ENCODE measurements around the gene KLRB1. TPM values are rescaled to one million over a fixed set of nuclear protein-coding genes. Genes with fewer than 3 reads are reported as not detected.
"Not testable (repeated sequence)": the region's sequence is repeated elsewhere in the genome, so short reads cannot be mapped to it uniquely, and the experiment has no call there.

The KLRB1 gene
- total RNA-seq, 2 experiments from 2014 or later = 13.0 to 30.2 TPM

DNA sequence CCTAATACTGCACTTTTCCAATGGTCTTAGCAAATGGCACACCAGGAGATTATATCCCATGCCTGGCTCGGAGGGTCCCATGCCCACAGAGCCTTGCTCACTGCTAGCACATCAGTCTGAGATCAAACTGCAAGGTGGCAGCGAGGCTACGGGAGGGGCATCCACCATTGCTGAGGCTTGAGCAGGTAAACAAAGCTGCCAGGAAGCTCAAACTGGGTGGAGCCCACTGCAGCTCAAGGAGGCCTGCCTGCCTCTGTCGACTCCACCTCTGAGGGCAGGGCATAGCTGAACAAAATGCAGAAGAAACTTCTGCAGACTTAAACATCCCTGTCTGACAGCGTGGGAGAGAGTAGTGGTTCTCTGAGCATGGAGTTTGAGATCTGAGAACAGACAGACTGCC lies 2.9 kb upstream of the KLRB1 start:
- H3K9me3 Mint-ChIP-seq (ENCODE audit: low read depth); H3K27me3 Mint-ChIP-seq; CTCF ChIA-PET; ATAC-seq; DNase-seq; H3K4me3 Mint-ChIP-seq; H3K27ac Mint-ChIP-seq: not testable (repeated sequence)
- H3K4me1 Mint-ChIP-seq = peaks cover 43% of the 10 kb centered on the region
- peaks cover 46% of the 10 kb centered on the region for H3K36me3 Mint-ChIP-seq

DNA sequence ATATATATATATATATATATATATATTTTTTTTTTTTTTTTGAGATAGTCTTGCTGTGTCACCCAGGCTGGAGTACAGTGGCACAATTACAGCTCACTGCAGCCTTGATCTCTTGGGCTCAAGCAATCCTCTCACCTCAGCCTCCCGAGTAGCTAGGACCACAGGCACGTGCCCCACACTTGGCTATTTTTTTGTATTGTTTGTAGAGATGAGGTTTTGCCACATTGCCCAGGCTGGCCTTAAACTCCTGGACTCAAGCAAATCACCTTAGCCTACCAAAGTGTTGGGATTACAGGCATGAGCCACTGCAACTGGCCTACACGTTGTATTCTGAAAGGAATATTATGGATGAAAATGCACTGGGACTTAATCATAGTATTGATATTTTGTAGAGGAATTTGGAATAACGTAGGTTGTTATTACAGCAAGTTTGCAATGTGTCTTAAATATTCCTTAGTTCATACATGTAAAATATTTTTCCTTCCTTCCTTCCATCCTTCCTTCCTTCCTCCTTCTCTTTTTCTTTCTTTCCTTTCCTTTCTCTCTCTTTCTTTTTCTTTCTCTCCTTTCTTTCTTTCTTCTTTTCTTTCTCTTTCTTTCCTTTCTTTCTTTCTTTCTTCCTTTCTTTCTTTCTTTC lies 862 bp downstream of the KLRB1 start:
- Mint-ChIP-seq H3K9me3 (ENCODE audit: low read depth) (peaks cover 8% of the 10 kb centered on the region), H3K27ac (peak overlapping the region; percentile 84), H3K4me1 (peaks cover 36% of the 10 kb centered on the region), H3K36me3 (peaks cover 42% of the 10 kb centered on the region), H3K4me3 (peak overlapping the region; percentile 69), H3K27me3 (no peaks in the 10 kb centered on the region)
- DNase-seq (peak; percentile 45), ATAC-seq (no peak)
- CTCF ChIA-PET = no interaction called here

DNA sequence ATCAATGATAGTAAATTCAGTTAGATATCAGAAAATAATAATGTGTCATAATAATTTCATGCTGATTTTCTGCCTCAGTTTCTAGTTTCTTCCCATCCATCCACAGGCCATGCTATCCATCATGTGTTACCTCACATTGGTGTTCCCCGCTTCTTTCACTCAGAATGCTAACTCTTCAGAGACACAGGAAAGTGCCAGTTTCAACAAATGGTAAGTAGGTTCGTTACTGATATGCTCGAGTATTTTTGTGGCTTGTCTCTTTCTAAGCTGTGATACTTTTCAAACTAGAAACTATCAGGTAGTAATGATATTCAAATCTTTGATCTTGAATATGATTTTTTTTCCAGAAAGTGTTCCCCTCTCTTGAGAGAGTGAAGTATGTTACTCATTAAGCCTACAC lies 1.5 kb downstream of the KLRB1 start:
- CTCF ChIA-PET = no interaction called here
- no peak for ATAC-seq
- Mint-ChIP-seq H3K36me3 (peaks cover 42% of the 10 kb centered on the region), H3K27ac (peak overlapping the region; percentile 78), H3K9me3 (ENCODE audit: low read depth) (peaks cover 4% of the 10 kb centered on the region), H3K4me1 (peaks cover 36% of the 10 kb centered on the region), H3K4me3 (peak overlapping the region; percentile 68), H3K27me3 (no peaks in the 10 kb centered on the region)
- no peak for DNase-seq

DNA sequence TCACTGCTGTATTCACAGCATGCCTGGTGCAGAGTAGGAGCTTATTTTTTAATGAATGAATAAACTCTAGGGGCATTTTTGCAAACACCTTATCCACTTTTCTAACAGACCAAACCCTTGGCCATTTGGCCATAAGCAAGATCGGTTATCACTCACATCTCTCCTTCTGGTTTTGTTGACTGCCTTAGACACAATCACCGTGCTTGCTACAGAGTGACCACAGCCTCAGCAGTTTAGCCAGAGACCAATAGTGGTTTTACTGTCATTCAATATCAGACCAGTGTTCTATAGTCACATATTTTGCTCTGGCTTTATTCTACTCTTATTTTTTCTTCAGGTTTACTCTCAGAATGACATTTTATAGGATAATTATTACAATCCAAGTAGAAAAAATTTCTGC lies 2.2 kb downstream of the KLRB1 start:
- Mint-ChIP-seq H3K4me1 (peaks cover 36% of the 10 kb centered on the region), H3K4me3 (peak overlapping the region; percentile 68), H3K27ac (peak overlapping the region; percentile 14), H3K9me3 (ENCODE audit: low read depth) (peaks cover 4% of the 10 kb centered on the region), H3K27me3 (no peaks in the 10 kb centered on the region), H3K36me3 (peaks cover 37% of the 10 kb centered on the region)
- CTCF ChIA-PET = no interaction called here
- DNase-seq = no peak
- peak; percentile 27 for ATAC-seq

DNA sequence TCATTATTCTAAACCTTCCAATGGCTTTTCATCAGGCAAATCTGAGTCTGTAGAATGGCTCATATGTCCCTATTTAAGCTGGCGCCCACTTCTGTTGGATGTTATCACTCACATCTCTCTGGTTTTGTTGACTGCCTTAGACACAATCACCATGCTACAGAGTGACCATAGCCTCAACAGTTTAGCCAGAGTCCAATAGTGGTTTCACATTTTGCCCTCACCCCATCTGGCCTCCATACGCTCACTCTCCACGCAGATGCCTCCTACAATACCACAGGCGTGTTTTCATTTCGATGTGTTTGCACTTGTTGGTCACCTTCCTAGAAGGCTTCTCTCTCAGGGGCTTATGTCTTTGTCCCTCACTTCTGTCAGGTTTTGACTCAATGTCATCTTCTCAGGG lies 3.4 kb downstream of the KLRB1 start:
- peaks cover 36% of the 10 kb centered on the region for H3K4me1 Mint-ChIP-seq
- no peaks in the 10 kb centered on the region for H3K27me3 Mint-ChIP-seq
- no peak for DNase-seq
- peak; percentile 42 for ATAC-seq
- peak overlapping the region; percentile 9 for H3K27ac Mint-ChIP-seq
- H3K36me3 Mint-ChIP-seq = peaks cover 33% of the 10 kb centered on the region
- CTCF ChIA-PET = no interaction called here
- H3K9me3 Mint-ChIP-seq (ENCODE audit: low read depth) = peaks cover 2% of the 10 kb centered on the region
- peak overlapping the region; percentile 68 for H3K4me3 Mint-ChIP-seq

DNA sequence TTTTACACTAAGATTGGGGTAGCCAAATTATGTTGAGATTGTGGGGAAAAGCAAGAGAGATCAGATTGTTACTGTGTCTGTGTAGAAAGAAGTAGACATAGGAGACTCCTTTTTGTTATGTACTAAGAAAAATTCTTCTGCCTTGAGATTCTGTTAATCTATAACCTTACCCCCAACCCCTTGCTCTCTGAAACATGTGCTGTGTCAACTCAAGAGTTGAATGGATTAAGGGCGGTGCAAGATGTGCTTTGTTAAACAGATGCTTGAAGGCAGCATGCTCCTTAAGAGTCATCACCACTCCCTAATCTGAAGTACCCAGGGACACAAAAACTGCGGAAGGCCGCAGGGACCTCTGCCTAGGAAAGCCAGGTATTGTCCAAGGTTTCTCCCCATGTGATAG lies 7.3 kb downstream of the KLRB1 start:
- not testable (repeated sequence) for H3K9me3 Mint-ChIP-seq (ENCODE audit: low read depth); DNase-seq; H3K27ac Mint-ChIP-seq; ATAC-seq; H3K27me3 Mint-ChIP-seq; H3K4me3 Mint-ChIP-seq
- CTCF ChIA-PET = interaction anchor here (1.0 kb wide), 1 partner anchor 34 kb away, joined by 3 read pairs; no protein-coding TSS in a partner anchor
- Mint-ChIP-seq H3K4me1 (peaks cover 13% of the 10 kb centered on the region), H3K36me3 (peaks cover 37% of the 10 kb centered on the region)

DNA sequence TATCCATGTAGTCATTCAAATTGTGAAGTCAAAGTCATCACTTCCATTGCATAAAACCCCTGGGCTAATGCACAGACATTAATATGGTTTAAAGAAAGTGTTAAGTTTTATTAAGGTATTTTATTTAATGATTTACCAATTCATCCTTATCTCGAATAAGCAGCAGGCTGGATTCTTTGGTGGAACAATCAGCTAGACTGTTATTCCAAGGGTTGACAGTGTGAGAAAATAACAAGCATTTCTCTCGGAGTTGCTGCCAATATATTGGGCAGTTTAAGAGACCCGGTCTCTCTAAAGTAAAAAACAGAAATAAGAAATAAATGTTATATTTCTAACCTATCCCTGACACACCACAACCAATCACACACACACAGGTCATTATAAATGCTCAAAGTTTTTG lies 9.4 kb downstream of the KLRB1 start:
- no peak for ATAC-seq
- peaks cover 33% of the 10 kb centered on the region for H3K36me3 Mint-ChIP-seq
- no peak for DNase-seq
- CTCF ChIA-PET = no interaction called here
- H3K4me1 Mint-ChIP-seq = peaks cover 3% of the 10 kb centered on the region
- H3K9me3 Mint-ChIP-seq (ENCODE audit: low read depth) = no peaks in the 10 kb centered on the region
- H3K27me3 Mint-ChIP-seq = no peaks in the 10 kb centered on the region
- no peak overlapping the region for H3K4me3 Mint-ChIP-seq
- H3K27ac Mint-ChIP-seq = no peak overlapping the region

DNA sequence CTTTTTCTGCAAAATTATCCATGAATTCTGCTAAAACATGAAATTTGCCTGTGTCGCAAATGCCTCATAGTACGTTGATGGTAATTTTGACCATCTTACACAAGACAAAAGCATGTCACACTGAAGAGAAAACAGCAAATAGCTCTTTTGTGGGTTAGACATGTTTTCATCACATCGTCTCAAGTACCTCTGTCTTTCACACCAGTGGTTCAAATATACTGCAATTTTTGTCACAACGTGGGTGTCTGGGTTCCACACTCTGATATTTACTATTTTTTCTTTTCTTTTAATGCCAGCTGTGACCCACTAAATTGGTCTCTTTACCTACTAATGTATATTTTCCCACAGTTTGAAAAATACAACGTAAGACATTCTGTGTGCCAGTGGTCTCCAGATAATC lies 10.4 kb downstream of the KLRB1 start:
- DNase-seq (no peak), ATAC-seq (no peak)
- Mint-ChIP-seq H3K36me3 (peaks cover 36% of the 10 kb centered on the region), H3K27ac (no peak overlapping the region), H3K27me3 (no peaks in the 10 kb centered on the region), H3K9me3 (ENCODE audit: low read depth) (no peaks in the 10 kb centered on the region), H3K4me1 (no peaks in the 10 kb centered on the region), H3K4me3 (no peak overlapping the region)
- CTCF ChIA-PET = no interaction called here

DNA sequence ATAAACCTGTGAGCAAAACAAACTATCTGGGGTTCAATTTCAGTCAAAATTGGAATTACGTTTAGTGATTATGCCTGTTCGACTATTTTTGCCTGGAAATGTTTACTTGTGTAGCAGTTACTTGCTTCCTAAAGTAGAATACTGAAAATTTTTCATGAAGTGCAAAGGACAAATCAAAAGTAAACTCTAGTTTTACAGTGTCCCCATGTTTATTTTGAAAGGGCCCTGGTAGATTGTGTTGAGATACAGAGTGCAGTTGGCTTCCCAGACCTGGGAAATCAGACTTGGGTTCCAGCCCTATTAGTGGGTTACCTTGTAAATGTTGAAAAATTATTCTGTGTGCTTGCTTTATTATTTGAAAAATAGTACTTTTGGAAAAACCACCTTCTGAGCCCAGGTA lies 17.3 kb downstream of the KLRB1 start:
- Mint-ChIP-seq H3K9me3 (ENCODE audit: low read depth) (no peaks in the 10 kb centered on the region), H3K4me3 (no peak overlapping the region), H3K36me3 (peaks cover 10% of the 10 kb centered on the region), H3K27me3 (no peaks in the 10 kb centered on the region), H3K27ac (no peak overlapping the region), H3K4me1 (no peaks in the 10 kb centered on the region)
- no peak for ATAC-seq
- DNase-seq = no peak
- CTCF ChIA-PET = no interaction called here

DNA sequence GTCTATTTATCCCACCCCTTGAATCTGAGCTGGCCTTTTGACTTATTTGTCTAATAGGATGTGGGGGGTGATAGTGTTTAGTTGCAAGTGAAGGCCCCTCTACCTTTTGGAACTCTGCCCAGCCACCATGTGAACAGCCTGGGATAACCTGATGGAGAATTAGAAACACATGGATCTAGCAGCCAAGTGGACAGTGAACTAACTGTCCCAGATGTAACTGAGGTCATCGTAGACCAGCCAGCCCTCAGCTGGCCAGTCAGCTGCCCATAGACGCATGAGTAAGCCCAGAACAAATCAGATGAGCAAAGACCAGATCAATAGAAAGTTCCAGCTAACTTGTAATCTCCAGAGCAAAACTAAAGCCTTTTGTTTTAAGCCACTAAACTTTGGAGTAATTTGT lies 19.0 kb downstream of the KLRB1 start:
- peaks cover 10% of the 10 kb centered on the region for H3K36me3 Mint-ChIP-seq
- H3K4me1 Mint-ChIP-seq = no peaks in the 10 kb centered on the region
- CTCF ChIA-PET = interaction anchor here (1.6 kb wide), 1 partner anchor 33 kb away, joined by 4 read pairs; no protein-coding TSS in a partner anchor
- H3K9me3 Mint-ChIP-seq (ENCODE audit: low read depth) = no peaks in the 10 kb centered on the region
- no peak overlapping the region for H3K27ac Mint-ChIP-seq
- H3K4me3 Mint-ChIP-seq = no peak overlapping the region
- ATAC-seq = no peak
- no peaks in the 10 kb centered on the region for H3K27me3 Mint-ChIP-seq
- DNase-seq = no peak

DNA sequence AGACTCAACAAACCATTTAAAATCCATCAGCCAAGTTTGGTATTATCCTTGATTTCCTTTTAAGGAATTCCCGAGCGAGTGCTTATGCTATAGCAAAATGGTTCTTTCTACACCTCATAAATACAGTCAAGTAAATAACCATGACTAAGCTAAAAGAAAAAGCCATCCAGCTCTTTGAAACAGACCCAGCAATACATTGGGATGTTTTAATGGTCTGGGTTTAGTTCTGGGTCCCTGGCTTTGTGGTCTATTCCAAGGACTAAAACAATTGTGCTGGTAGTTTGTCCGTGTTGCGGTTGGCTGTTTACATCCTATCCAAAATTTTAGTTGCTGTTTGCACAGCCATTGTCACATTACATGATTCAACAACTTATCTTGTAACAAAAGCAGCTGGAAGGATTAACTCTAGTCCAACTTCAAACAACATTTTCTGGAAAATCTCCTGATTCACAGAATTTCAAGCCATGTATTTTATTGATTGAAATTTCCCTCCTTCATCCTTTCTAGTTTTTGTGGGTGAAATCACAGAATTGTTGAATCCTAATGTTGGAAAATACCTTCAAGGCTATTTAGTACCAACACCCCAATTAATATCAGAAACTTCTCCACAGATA lies 19.6 kb downstream of the KLRB1 start:
- CTCF ChIA-PET = interaction anchor here (1.6 kb wide), 1 partner anchor 34 kb away, joined by 4 read pairs; no protein-coding TSS in a partner anchor
- DNase-seq (no peak), ATAC-seq (no peak)
- H3K4me3 Mint-ChIP-seq = no peak overlapping the region
- H3K4me1 Mint-ChIP-seq = no peaks in the 10 kb centered on the region
- H3K9me3 Mint-ChIP-seq (ENCODE audit: low read depth) = no peaks in the 10 kb centered on the region
- no peak overlapping the region for H3K27ac Mint-ChIP-seq
- H3K36me3 Mint-ChIP-seq = peaks cover 10% of the 10 kb centered on the region
- H3K27me3 Mint-ChIP-seq = no peaks in the 10 kb centered on the region

DNA sequence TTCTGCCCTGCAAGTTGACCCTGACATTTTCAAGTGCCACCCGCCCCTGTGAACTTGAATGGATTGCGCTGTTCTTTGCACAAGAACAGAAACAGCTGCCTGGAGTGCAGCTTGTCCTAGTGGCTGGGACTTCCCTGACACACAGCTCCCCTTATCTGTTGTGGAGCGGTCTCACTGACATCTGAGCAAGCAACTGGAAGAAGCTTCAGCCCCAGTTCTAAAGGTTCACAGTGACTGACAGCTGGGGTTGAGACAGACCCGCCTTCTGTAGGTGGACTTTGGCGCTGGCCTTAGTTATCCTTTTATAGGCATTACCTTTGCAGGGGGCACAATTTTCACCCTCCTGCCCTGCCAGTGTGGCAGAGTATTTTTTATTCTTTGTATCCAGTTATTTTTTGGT lies 30.0 kb downstream of the KLRB1 start:
- DNase-seq; H3K4me3 Mint-ChIP-seq; H3K27me3 Mint-ChIP-seq; H3K9me3 Mint-ChIP-seq (ENCODE audit: low read depth); ATAC-seq; H3K36me3 Mint-ChIP-seq; H3K4me1 Mint-ChIP-seq; H3K27ac Mint-ChIP-seq; CTCF ChIA-PET: not testable (repeated sequence)

DNA sequence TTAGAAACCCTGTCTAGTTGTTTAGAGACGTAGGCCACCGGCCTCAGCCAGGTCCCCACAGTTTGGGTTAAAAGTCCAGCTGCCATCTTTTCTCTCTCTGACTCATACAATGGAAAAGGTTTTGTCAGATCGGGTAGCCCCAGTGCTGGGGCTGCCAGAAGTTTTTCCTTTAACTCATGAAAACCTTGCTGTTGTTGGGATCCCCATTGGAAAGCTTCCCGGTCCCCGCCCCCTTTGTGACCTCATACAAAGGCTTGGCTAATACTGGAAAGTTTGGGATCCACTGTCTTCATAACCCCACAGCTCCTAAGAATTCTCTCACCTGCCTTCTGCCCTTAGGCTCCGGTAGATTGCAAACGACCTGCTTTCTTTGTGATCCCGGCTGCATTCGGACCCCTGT lies 40.6 kb downstream of the KLRB1 start:
- H3K27ac Mint-ChIP-seq; H3K9me3 Mint-ChIP-seq (ENCODE audit: low read depth); H3K4me3 Mint-ChIP-seq; H3K27me3 Mint-ChIP-seq; CTCF ChIA-PET; ATAC-seq; H3K36me3 Mint-ChIP-seq; H3K4me1 Mint-ChIP-seq; DNase-seq: not testable (repeated sequence)

DNA sequence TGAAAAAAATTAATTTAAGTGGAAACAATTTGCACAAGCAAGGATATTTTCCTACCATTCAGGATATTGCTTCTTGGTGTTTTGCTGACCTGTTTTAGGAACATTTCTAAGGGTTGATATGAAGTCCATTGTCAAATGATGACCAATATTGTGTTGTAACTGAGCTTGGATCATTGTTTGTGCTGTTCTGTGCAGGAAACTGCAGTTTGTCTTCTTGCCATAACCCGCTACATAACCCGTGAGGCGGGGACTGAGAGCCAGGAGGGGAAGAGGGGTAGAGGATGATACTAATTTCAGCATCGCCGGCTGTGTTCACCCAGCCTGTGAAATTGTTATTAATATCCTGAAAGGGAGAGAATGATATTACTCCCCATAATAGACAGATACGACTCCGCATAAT lies 41.6 kb downstream of the KLRB1 start:
- H3K27me3 Mint-ChIP-seq; H3K27ac Mint-ChIP-seq; H3K4me3 Mint-ChIP-seq; DNase-seq; H3K36me3 Mint-ChIP-seq; H3K4me1 Mint-ChIP-seq; ATAC-seq; CTCF ChIA-PET; H3K9me3 Mint-ChIP-seq (ENCODE audit: low read depth): not testable (repeated sequence)
